IPS DF 4.7 (cell line): ENCODE results near the gene GPR146.

Source experiments
- DNase-seq: peaks from one replicate; pipeline ENCODE4 v3.0.0-alpha.2; 2013; ENCODE audit warnings: low spot score; ENCODE audit errors: extremely low read depth

GPR146 gene

GRCh38 chr7:1043552-1044188 lies 676 bp upstream of the GPR146 start:
- DNase-seq: no peak

GRCh38 chr7:1045069-1046063 lies 1.0 kb downstream of the GPR146 start:
- DNase-seq: no peak

- no peak for DNase-seq
These were observed 2.7 kb downstream of the GPR146 start for GRCh38 chr7:1046722-1047679.

- no peak for DNase-seq
These were observed 4.8 kb downstream of the GPR146 start for GRCh38 chr7:1049006-1049741.

- no peak for DNase-seq
These were observed 5.5 kb downstream of the GPR146 start for GRCh38 chr7:1049801-1050200.

- no peak for DNase-seq
These were observed 6.0 kb downstream of the GPR146 start for GRCh38 chr7:1050254-1050906.

GRCh38 chr7:1050956-1051690 lies 6.8 kb downstream of the GPR146 start:
- DNase-seq: no peak

GRCh38 chr7:1052031-1052818 lies 7.9 kb downstream of the GPR146 start:
- no peak for DNase-seq

- no peak for DNase-seq
These were observed 8.7 kb downstream of the GPR146 start for GRCh38 chr7:1053002-1053411.

GRCh38 chr7:1053816-1054370 lies 9.5 kb downstream of the GPR146 start:
- no peak for DNase-seq

- no peak for DNase-seq
These were observed 10.1 kb downstream of the GPR146 start for GRCh38 chr7:1054438-1054837.

GRCh38 chr7:1054861-1055450 lies 10.6 kb downstream of the GPR146 start:
- DNase-seq: no peak

GRCh38 chr7:1055491-1055955 lies 11.2 kb downstream of the GPR146 start:
- no peak for DNase-seq

- DNase-seq: no peak
These were observed 11.8 kb downstream of the GPR146 start for GRCh38 chr7:1055956-1056784.

- DNase-seq: no peak
These were observed 12.6 kb downstream of the GPR146 start for GRCh38 chr7:1056785-1057410.
